GM18951 (cell line): ENCODE results near the gene RSAD2.

Source experiments
- POLR2A ChIP-seq: IDR thresholded peaks from 4 replicates; pipeline ENCODE4 v1.6.1; 2011; ENCODE audit warnings: mild to moderate bottlenecking; ENCODE audit not compliant: insufficient read length, insufficient read depth; ENCODE audit errors: extremely low read depth
- in situ Hi-C: fragments of 300-500 bp; cut with MboI; formaldehyde crosslinking; loops from one replicate; pipeline ENCODE4 v1.12.0; 2022; ENCODE audit warnings: low sequenced_read_pairs, mixed read lengths, inconsistent platforms; ENCODE audit not compliant: unreplicated experiment

Gene RSAD2

DNA sequence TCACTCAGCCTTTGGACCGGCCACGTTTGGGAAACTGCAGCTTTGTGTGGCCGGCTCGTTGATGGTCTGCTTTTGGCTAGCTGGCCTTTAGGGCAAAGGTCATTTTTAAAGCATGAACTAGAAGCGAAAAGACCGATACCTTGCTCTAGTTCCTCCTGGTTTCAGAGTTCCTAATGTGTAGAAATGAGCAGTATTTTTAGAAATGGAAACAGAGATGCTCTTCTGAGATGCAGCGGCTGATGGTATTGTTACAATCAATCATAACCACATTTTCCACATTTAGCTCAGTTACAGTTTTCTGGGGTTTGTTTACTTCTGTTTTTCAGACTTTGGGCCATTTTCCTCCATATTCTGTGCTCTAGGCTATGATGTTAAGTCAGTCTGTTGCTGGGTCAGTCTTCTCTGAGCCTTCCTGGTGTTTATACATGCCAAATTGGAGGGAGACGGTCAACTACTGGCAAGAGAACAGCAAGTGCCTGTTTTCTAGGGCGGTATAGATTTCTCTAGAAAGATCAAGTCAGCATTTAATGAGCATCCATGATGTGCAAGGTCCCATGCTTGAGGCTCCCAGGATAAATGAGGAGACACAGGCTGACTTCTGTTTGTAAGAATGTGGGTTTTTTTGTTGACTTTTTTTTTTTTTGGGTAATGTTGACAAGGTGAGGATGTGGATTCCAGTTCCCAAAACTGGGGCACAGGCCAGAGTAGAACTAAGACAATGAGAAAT, 67.7 kb downstream of the RSAD2 start:
- no peak for TF ChIP-seq POLR2A
- in situ Hi-C loops = no loop called here

- TF ChIP-seq POLR2A = no peak
- in situ Hi-C loops = no loop called here
Observed at GRCh38 chr2:6945821-6946220, 68.2 kb downstream of the RSAD2 start.

DNA sequence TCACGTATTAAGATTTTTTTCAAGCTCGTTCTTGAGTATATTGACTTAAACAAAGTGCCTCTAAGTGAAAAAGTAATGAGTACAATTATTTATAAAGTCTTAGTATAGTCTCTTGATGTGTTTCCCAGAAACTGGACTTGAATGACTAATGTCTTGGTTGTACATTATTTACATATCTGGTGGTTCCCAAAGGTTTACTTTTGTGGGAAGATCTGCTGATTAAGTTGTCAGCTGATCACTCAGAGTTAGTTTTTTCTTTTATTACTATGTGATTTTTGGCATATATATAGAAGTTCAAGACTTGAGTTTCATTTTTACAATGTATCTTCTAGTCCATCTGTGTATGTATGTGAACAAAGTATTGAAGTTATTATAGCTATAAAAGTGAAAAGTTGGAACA, 69.1 kb downstream of the RSAD2 start:
- TF ChIP-seq POLR2A = no peak
- in situ Hi-C loops = no loop called here
